SK-N-SH (cell line): ENCODE measurements around the gene ANGPTL1. TPM values are rescaled to one million over a fixed set of nuclear protein-coding genes. Genes with fewer than 3 reads are reported as not detected.

Experiments
- CTCF ChIA-PET: fragments of 300-600, 350-600 bp; formaldehyde crosslinking; extraction: SDS; loops from one replicate; lab custom pipeline; 2021; lab: Yijun Ruan, JAX
- POLR2A ChIA-PET: fragments of 350-600 bp; sonication (Branson Sonifier 250); formaldehyde crosslinking; extraction: SDS; loops from one replicate; lab custom pipeline; 2020; ENCODE audit warnings: antibody characterized with exemption, inconsistent platforms; lab: Yijun Ruan, JAX
- DNase-seq: peaks from one replicate; pipeline ENCODE4 v3.0.0; 2012
- H2AFZ ChIP-seq: fragments of 200-600 bp; sonication (generic); 2 replicates; pipeline ENCODE4 v1.8.1; 2016; ENCODE audit warnings: antibody characterized with exemption, mild to moderate bottlenecking, low read depth
- H3F3A ChIP-seq: fragments of 200-600 bp; sonication (generic); replicated peaks from 2 replicates; pipeline ENCODE3; 2016; ENCODE audit warnings: antibody characterized with exemption, mild to moderate bottlenecking; ENCODE audit not compliant: insufficient read depth
- H3K27ac ChIP-seq, 2 experiments: fragments of 200-500 bp in 1 of 2; fragments of 200-600 bp in 1 of 2; sonication (Bioruptor generic) in 1 of 2; sonication (generic), shearing (Covaris generic) in 1 of 2; 2 replicates each; pipeline versions ENCODE4 v1.5.1 to v1.6.1; 2014 to 2016; ENCODE audit warnings: low read depth in 2 of 2, inconsistent platforms in 1 of 2, low read length in 1 of 2, mild to moderate bottlenecking in 1 of 2, mixed read lengths in 1 of 2
- H3K27me3 ChIP-seq: fragments of 200-600 bp; sonication (generic), shearing (Covaris generic); 2 replicates; pipeline ENCODE4 v1.6.1; 2016; ENCODE audit warnings: mixed run types; ENCODE audit not compliant: insufficient read depth
- H3K36me3 ChIP-seq, 2 experiments: fragments of 200-500 bp in 1 of 2; fragments of 200-600 bp in 1 of 2; sonication (Bioruptor generic) in 1 of 2; sonication (generic) in 1 of 2; replicated peaks in 1 of 2; 2 replicates each; pipeline versions ENCODE3 to v1.5.1; 2014 to 2016; ENCODE audit warnings: low read length in 1 of 2, mild to moderate bottlenecking in 1 of 2; ENCODE audit not compliant: insufficient read depth in 2 of 2, control insufficient read depth in 1 of 2
- H3K4me1 ChIP-seq, 2 experiments: fragments of 200-500 bp in 1 of 2; fragments of 200-600 bp in 1 of 2; sonication (Bioruptor generic) in 1 of 2; sonication (generic), shearing (Covaris generic) in 1 of 2; 2 replicates each; pipeline versions ENCODE4 v1.5.1 to v1.6.1; 2014 to 2016; ENCODE audit warnings: low read depth in 1 of 2, low read length in 1 of 2, mixed run types in 1 of 2; ENCODE audit not compliant: insufficient read depth in 2 of 2, control insufficient read depth in 1 of 2
- H3K4me2 ChIP-seq: fragments of 200-600 bp; sonication (generic), shearing (Covaris generic); 2 replicates; pipeline ENCODE4 v1.6.1; 2017; ENCODE audit warnings: mixed run types
- H3K4me3 ChIP-seq, 2 experiments: fragments of 200-500 bp in 1 of 2; fragments of 200-600 bp in 1 of 2; sonication (Bioruptor generic) in 1 of 2; sonication (generic), shearing (Covaris generic) in 1 of 2; 2 replicates each; pipeline versions ENCODE4 v1.5.1 to v1.8.1; 2014 to 2016; ENCODE audit warnings: low read depth in 2 of 2, inconsistent platforms in 1 of 2, low read length in 1 of 2, mild to moderate bottlenecking in 1 of 2, mixed read lengths in 1 of 2, moderate library complexity in 1 of 2
- H3K79me2 ChIP-seq: fragments of 200-600 bp; sonication (generic); 2 replicates; pipeline ENCODE4 v1.8.1; 2017; ENCODE audit warnings: mild to moderate bottlenecking; ENCODE audit not compliant: insufficient read depth
- H3K9ac ChIP-seq: fragments of 200-600 bp; sonication (generic); 2 replicates; pipeline ENCODE4 v1.6.1; 2017; ENCODE audit warnings: mixed run types
- H3K9me2 ChIP-seq: fragments of 200-600 bp; sonication (generic); 2 replicates; pipeline ENCODE4 v1.6.1; 2017; ENCODE audit warnings: mixed run types
- H3K9me3 ChIP-seq: fragments of 200-600 bp; sonication (generic); 2 replicates; pipeline ENCODE4 v1.6.1; 2017; ENCODE audit warnings: mixed run types, mild to moderate bottlenecking, moderate library complexity
- H4K20me1 ChIP-seq: fragments of 200-600 bp; sonication (generic); 2 replicates; pipeline ENCODE4 v1.6.1; 2017; ENCODE audit warnings: mild to moderate bottlenecking, mixed run types; ENCODE audit not compliant: insufficient read depth
- ELF1 ChIP-seq: IDR thresholded peaks from 2 replicates; pipeline ENCODE4 v1.4.0; 2012
- FOSL2 ChIP-seq: IDR thresholded peaks from 2 replicates; pipeline ENCODE4 v1.4.0; 2012; ENCODE audit warnings: low read depth, mild to moderate bottlenecking, moderate library complexity, borderline replicate concordance
- FOXJ3 ChIP-seq: sonication (generic); formaldehyde crosslinking; IDR thresholded peaks from 2 replicates; pipeline ENCODE4 v1.5.1; 2020; ENCODE audit warnings: mild to moderate bottlenecking, missing genetic modification reagents
- FOXM1 ChIP-seq: IDR thresholded peaks from 2 replicates; pipeline ENCODE4 v1.4.0; 2012; ENCODE audit warnings: low read depth, mild to moderate bottlenecking
- GABPA ChIP-seq: IDR thresholded peaks from 2 replicates; pipeline ENCODE4 v1.4.0; 2012; ENCODE audit warnings: low read depth, mild to moderate bottlenecking
- JUND ChIP-seq: IDR thresholded peaks from 2 replicates; pipeline ENCODE4 v1.4.0; 2012
- MAX ChIP-seq: IDR thresholded peaks from 2 replicates; pipeline ENCODE4 v1.4.0; 2012; ENCODE audit warnings: low read depth
- MEF2A ChIP-seq: IDR thresholded peaks from 2 replicates; pipeline ENCODE4 v1.4.0; 2012; ENCODE audit warnings: low read depth, borderline replicate concordance
- MXI1 ChIP-seq: IDR thresholded peaks from 2 replicates; pipeline ENCODE4 v1.6.1; 2012; ENCODE audit warnings: mild to moderate bottlenecking, low read depth, low read length, improper control_type of control experiment
- POLR2AphosphoS5 ChIP-seq: IDR thresholded peaks from 2 replicates; pipeline ENCODE4 v1.6.1; 2012; ENCODE audit warnings: low read depth, low read length
- RAD21 ChIP-seq: IDR thresholded peaks from 2 replicates; pipeline ENCODE4 v1.6.1; 2012; ENCODE audit warnings: mild to moderate bottlenecking, low read length
- RFX5 ChIP-seq: IDR thresholded peaks from 2 replicates; pipeline ENCODE4 v1.6.1; 2012; ENCODE audit warnings: mild to moderate bottlenecking, improper control_type of control experiment, low read length
- RXRA ChIP-seq: IDR thresholded peaks from 2 replicates; pipeline ENCODE4 v1.4.0; 2012; ENCODE audit warnings: low read depth, mild to moderate bottlenecking, borderline replicate concordance
- SIN3A ChIP-seq: IDR thresholded peaks from 2 replicates; pipeline ENCODE4 v1.6.1; 2012; ENCODE audit warnings: low read depth, mild to moderate bottlenecking, low read length, moderate library complexity, borderline replicate concordance
- SMC3 ChIP-seq: IDR thresholded peaks from 2 replicates; pipeline ENCODE4 v1.6.1; 2012; ENCODE audit warnings: low read depth, low read length, improper control_type of control experiment
- TCF12 ChIP-seq: IDR thresholded peaks from 2 replicates; pipeline ENCODE4 v1.4.0; 2012
- YY1 ChIP-seq: IDR thresholded peaks from 2 replicates; pipeline ENCODE4 v1.4.0; 2012; ENCODE audit warnings: low read depth, mild to moderate bottlenecking
- ZBTB33 ChIP-seq: IDR thresholded peaks from 2 replicates; pipeline ENCODE4 v1.4.0; 2012; ENCODE audit warnings: low read depth, borderline replicate concordance
- WGBS: methylation state at CpG from one replicate; pipeline ENCODE4 v1.1.6; 2017; ENCODE audit warnings: low lambda C conversion rate; 5-methylcytosine and 5-hydroxymethylcytosine counted together
- polyA plus RNA-seq, 3 experiments: library from polyadenylated mRNA; depleted of rRNA; stranded (reverse); fragments of >200 nt; gene quantifications; 2 replicates each; pipeline ENCODE4 v1.2.3, GENCODE V29; 2012

ANGPTL1 gene
- polyA plus RNA-seq, 1 of the 3 experiments (the other 2 are of a cell fraction): not detected

- DNase-seq: no peak
- Histone ChIP-seq H3K4me3 (no peak overlapping the region), H3K4me2 (no peak overlapping the region), H3K27me3 (no peaks in the 10 kb centered on the region), H2AFZ (no peak overlapping the region), H3F3A (peaks cover 3% of the 10 kb centered on the region), H3K79me2 (no peaks in the 10 kb centered on the region), H3K27ac (no peak overlapping the region), H3K9me2 (no peaks in the 10 kb centered on the region), H3K9me3 (no peaks in the 10 kb centered on the region), H3K4me1 (peaks cover 19 to 27% of the 10 kb centered on the region in 2 experiments; a peak in 3 of 4 replicates), H3K9ac (no peak overlapping the region), H3K36me3 (peaks cover 3 to 9% of the 10 kb centered on the region in 2 experiments), H4K20me1 (no peaks in the 10 kb centered on the region)
- ChIA-PET CTCF (interaction anchor here (1.5 to 3.3 kb wide), 2 partner anchors 9 to 132 kb away, joined by 3 to 13 read pairs; no protein-coding TSS in a partner anchor), POLR2A (no interaction called here)
- no peak for TF ChIP-seq MAX
- TF ChIP-seq FOXM1: no peak
- no peak for TF ChIP-seq MXI1
- TF ChIP-seq JUND: no peak
- TF ChIP-seq ZBTB33: no peak
- no peak for TF ChIP-seq YY1
- TF ChIP-seq RFX5: no peak
- no peak for TF ChIP-seq POLR2AphosphoS5
- TF ChIP-seq FOSL2: no peak
- WGBS: 83% methylated on average over 1 of the region's 1 CpG
Measured at GRCh38 chr1:178870221-178870620, 656 bp downstream of the ANGPTL1 start.

- no peak for DNase-seq
- H3K4me2 ChIP-seq: no peak overlapping the region
- ChIA-PET POLR2A (no interaction called here), CTCF (interaction anchor here (3.3 kb wide), 1 partner anchor 133 kb away, joined by 13 read pairs; no protein-coding TSS in a partner anchor)
- peaks cover 19 to 27% of the 10 kb centered on the region in 2 experiments; a peak in 3 of 4 replicates for H3K4me1 ChIP-seq
- peaks cover 5 to 9% of the 10 kb centered on the region in 2 experiments for H3K36me3 ChIP-seq
- no peak overlapping the region for H3K4me3 ChIP-seq
- H3K9me3 ChIP-seq: no peaks in the 10 kb centered on the region
- no peak for TF ChIP-seq MEF2A
- TF ChIP-seq POLR2AphosphoS5: no peak
- no peak for TF ChIP-seq RXRA
- no peak for TF ChIP-seq FOXM1
- TF ChIP-seq TCF12: no peak
- TF ChIP-seq RFX5: no peak
- TF ChIP-seq FOSL2: no peak
- no peak for TF ChIP-seq ELF1
- no peak for TF ChIP-seq RAD21
- no peak for TF ChIP-seq SIN3A
- no peak for TF ChIP-seq FOXJ3 (CRISPR knock-in tag)
- no peak for TF ChIP-seq ZBTB33
- TF ChIP-seq GABPA: no peak
- no peak for TF ChIP-seq MXI1
- TF ChIP-seq SMC3: no peak
- no peak overlapping the region for H2AFZ ChIP-seq
- H3K27ac ChIP-seq: no peak overlapping the region
- WGBS: 88% methylated on average over 3 of the region's 3 CpGs
- no peaks in the 10 kb centered on the region for H3K27me3 ChIP-seq
- H3K79me2 ChIP-seq: no peaks in the 10 kb centered on the region
- H3F3A ChIP-seq: peaks cover 3% of the 10 kb centered on the region
- H3K9me2 ChIP-seq: no peaks in the 10 kb centered on the region
- no peaks in the 10 kb centered on the region for H4K20me1 ChIP-seq
- no peak overlapping the region for H3K9ac ChIP-seq
Measured at GRCh38 chr1:178869119-178869697, 1.7 kb downstream of the ANGPTL1 start.
